ENCODE data around the gene MKLN1.

Gene MKLN1

DNA sequence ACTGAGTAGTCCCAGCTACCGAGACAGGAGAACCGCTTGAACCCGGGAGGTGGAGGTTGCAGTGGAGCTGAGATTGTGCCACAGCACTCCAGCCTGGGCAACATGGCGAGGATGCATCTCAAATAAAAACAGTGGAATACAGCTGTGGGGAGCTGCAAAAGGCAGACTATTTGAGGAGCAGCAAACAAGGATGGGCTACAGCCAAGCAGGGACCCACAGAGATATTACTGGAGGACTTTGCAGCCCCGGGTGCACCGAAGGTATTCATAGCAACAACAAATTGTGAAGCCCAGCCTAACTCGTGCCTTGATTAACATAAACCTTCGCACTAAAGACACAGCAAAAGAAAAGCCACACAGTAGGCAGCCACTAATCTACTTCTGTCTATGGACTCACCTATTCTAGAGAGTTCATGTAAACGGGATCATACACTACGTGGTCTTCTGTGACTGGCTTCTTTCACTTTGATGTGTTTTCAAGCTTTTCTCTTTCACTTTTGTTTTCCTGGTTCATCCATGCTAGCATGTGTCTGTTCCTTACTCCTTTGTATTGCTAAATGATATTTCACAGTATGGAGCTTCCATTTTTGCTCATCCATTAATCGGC, 194.8 kb downstream of the MKLN1 start:
- DNase-seq (ENCODE audit: low read depth in 2 of 2): no peak

DNA sequence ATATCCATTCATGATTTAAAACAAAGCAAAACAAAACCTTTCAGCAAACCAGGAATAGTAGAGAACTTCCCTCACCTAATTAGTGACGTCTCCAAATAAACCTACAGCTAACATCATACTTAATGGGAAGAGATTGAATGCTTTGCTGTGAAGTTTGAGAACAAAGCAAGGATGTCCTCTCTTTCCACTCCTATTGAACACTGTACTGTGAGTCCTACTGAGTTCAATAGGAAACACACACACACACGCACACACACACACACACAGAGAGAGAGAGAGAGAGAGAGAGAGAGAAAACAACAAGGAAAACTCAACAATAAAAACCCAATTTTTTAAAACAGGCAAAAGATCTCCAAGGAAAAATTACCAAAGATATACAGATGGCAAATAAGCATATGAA, 196.4 kb downstream of the MKLN1 start:
- no peak for DNase-seq (ENCODE audit: low read depth in 2 of 2)

DNA sequence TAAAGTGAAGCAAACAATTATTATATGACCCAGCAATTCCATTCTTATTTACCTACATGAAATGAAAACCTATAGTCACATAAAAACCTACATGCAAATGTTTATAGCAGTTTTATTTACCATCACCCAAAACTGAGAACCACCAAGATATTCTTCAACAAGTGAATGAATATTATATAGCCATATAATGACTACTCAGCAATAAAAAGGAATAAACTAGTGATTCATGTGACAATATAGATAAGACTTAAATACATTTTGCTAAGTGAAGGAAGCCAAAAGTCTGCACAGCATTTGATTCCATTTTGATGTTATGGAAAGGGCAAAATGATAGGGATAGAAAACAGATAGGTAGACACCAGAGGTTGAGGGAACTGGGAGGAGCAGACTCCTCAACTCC, 197.0 kb downstream of the MKLN1 start:
- no peak for DNase-seq (ENCODE audit: low read depth in 2 of 2)

DNA sequence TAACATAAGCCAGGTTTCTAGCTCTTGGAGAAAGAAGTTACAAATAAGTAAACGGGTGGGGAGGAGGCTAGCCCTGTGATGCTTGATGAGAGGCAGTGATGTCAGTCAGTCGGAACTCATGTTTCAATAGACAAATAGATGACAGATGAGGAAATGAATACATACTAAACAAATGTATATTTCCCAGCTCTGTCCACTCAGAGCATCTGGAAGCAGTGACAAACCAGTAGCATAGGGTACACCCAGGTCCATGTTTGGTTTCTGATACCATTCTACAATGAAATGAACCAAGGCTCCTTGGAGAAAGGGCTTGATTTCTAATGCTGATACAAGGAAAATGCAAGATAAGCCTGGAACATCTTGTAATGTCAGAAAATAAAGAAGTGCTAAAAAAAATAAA, 198.1 kb downstream of the MKLN1 start:
- DNase-seq (ENCODE audit: low read depth in 2 of 2): no peak

DNA sequence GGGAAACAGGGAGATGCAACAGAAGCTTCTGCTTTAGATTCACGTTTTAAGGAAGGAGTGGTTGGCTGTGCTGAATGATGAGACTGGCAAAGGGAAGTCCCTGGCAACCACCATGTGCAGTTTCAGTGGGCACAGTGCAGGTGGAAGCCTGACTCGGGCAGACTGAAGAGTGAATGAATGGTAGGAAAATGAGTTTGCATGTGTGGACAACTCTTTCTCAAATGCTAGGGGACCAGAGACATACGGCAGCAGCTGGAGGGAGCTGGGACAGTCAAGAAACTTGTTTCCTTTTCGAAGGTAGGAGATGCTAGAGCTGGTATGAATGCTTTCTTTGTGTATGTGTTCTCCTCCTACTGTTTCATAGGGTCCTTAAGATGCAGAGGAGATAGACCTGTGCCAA, 199.8 kb downstream of the MKLN1 start:
- no peak for DNase-seq (ENCODE audit: low read depth in 2 of 2)

DNA sequence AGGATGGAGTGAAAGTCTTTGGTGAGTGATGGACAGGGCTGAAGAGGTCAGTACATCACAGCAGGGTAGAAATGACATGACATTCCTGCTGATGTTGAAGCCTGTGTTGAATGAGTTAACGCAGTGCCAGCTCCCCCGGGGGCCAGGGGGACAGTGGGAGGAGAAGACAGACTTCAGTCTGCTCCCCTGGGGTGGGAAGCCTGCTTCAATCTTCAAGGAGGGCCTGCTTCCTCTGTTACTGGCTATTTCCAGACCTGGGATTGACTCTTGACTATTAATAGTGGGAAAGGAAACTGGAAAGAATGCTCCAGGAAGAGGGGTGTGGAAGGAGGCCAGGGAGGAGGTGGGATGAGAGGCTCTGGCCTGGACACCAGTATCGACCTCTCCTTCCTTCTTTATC, 201.5 kb downstream of the MKLN1 start:
- DNase-seq (ENCODE audit: low read depth in 2 of 2): no peak

DNA sequence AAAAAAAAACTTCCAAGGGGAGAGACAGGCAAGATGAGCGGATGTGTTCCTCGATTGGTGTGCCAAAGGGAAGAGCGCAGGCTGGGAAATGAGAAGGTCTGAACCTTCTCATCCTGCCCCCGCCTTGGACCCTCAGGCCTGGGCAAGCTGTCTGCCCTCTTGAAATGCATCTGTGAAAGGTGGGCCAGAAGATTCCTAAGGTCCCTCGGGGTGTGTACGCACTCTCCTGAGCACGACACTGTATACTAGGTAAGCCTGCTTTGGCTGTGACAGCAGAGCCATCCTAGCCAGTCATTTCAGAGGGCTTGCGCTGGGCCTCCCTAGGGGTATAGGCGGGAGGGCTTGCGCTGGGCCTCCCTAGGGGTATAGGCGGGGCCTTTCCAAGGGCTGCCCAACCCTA, 201.9 kb downstream of the MKLN1 start:
- DNase-seq (ENCODE audit: low read depth in 2 of 2): no peak

DNA sequence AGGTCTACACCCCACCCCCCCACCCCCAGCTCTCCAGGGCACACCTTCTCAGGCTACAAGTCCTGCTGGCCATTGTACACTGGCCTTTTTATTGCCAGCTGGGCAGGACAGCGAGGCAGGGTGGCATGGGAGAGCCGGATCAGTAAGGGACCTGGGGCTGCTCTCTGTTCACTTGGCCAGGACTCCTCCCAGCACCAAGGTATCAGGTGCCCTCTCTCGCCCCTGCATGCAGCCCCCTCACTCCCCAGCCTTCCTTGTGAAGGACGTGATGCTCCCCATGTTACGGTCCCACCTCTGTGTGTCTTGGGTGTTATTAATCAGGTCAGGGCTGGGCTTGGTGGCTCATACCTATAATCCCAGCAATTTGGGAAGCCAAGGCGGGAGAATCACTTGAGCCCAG, 202.5 kb downstream of the MKLN1 start:
- no peak for DNase-seq (ENCODE audit: low read depth in 2 of 2)

DNA sequence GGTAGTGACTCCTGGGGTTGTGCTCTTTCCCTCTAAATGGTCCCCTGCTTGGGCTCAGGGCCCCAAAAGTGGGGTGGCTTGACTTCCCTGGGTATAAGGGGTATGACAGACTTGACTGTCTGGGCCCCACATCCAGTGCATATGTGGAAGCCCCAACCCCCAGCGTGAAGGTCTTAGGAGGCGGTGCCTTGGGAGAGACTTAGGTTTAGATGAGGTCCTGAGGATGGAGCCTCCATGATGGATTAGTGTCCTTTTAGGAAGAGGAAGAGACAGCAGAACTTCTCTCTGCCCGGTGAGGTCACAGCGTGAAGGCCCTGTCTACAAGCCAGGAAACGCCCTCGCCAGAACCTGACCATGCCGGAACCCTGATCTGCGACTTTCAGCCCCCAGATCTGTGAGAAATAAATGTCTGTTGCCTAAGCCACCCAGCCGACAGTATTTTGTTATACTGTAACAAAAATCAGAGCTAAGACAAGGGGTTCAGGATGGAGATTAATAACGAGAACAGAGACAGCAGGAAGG, 205.0 kb downstream of the MKLN1 start:
- DNase-seq (ENCODE audit: low read depth in 2 of 2): no peak

DNA sequence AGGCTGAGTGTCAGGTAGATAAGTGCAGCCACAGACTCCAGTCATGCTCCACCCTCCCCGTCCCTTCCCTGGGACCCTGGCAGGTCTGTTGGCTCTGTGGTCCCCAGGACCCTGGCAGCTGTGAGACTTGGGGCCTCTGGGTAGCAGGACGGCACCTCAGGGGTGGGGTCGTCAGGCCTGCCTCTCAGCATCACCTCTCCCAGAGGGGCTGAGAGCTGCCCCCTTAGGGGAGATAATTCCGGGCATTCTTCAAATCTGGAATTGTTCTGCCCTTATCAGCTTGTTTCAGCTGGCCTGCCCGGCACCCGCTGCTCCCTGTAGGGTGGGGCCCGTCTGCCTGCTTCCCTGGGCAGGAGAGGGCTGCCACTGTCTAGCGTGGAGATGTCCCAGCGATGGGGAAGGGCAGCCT, 205.5 kb downstream of the MKLN1 start:
- DNase-seq (ENCODE audit: low read depth in 2 of 2): no peak

DNA sequence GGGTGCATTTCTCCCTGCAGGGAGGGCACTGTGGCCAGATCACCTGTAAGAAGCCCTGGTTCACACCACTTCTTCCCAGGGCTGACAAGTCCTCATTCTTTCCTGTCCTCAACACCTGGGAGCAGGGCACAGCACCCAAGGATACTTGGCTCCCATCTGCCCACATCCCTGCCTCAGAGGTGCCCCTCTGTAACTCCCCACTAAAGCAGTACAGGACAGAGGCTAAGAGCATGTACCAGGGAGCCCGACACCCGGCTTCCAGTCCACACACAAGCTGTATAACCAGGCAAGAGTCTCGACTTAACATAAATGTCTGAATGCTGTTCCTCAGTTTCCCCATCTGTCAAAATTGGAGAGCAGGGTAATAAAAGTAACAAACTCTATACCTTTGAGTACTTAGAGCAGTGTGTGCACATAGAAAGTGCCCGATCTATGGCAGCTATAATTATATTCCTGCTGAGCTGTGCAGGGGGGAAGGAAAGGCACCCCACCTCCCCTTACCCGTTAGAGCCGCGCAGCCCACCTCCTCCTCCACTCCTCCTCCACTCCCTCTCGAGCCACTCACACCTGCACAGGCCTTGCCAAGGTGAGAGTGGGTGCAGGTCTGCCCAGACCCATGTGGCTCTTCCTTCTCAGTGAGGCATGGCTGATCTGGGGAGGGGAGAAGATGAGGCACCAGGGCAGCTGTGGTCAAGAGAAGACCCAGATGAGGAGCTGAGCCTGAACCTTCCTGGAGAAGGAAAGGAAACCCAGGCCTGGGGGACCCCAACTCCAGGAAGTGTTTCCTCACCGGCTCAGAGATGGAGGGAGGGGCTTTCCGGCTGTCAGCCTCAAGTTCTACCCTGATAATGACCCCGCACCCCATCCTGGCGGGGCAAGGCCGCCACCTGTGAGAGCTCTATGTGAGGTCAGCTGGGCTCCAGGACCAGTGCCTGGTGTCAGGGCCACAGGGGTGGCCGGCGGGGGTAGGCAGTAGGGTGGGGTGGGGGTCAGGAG, 206.2 kb downstream of the MKLN1 start:
- no peak for DNase-seq (ENCODE audit: low read depth in 2 of 2)

DNA sequence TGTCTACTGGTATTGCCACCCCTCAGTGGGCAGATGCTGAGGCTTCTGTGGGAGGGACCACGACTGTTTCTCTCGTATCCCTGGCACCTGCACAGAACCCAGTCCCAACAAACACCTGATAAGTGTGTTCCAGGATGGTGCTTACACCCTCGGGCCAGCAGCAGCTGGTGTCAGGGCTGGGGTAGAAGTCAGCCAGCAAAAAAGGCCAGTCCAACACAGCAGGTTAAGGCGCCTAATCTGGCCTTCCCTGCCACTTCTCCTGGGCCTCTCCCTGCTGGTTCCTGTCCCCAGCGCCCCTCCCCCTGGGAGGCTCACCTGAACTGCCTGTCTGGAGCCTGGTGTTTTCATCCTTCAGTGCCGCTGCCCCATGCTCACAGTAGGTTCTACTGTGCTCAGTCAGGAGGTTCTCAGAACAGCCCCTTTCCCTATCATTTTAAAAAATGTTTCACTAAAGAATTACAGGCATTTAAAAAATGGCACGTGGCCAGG, 208.7 kb downstream of the MKLN1 start:
- DNase-seq (ENCODE audit: low read depth in 2 of 2): no peak

DNA sequence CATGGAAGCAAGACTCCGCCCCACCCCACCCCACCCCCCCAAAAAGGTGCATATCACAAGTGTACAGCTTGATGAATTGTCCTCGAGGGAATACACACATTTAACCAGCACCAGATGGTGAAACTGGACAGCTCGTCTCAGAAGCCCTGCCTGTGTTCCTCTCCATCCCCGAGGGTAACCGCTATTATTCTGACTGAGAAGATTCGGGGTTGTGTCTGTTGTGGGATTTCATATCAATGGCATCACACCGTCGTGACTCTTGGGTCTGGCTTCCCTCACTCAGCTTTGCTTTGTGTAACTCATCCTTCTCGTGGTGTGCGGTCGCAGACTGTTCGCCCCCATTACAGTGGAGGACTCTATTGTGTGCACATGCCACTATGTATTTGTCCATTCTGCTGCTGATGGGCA, 209.9 kb downstream of the MKLN1 start:
- DNase-seq (ENCODE audit: low read depth in 2 of 2): no peak

DNA sequence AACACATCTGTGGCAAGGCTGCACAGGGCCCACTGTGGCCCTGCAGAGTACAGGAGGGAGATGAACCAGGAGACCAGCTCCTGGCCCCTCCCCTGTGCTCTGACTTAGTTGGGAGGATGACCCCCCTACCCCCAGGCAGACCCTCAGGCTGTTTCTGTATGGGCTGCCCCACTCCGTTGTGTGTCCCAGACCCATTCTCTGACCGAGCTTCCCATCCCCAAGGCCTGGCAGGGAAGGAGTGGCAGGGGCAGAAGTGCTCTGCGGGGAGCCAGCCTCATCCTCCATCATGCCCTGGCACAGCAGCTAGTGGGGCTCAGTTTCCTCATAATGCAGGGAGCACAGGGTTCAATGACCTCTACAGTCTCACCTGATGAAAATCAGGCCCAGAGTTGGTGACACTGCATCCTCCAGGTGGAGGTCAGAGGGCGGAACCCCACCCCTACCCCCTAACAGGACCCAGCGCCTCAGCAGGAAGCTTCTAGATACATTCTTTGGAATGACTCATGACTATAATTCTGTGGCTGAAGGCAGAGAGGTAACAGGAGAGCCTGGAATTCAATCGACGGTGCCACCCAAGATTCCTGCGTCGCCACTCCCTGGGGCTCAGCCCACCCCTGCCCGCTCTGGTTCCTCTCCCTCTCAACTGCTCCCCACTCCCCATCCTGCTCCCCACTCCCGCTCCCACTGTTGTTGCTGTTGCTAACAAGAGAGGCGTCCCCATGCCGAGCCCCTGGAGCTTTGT, 210.6 kb downstream of the MKLN1 start:
- DNase-seq (ENCODE audit: low read depth in 2 of 2): no peak

DNA sequence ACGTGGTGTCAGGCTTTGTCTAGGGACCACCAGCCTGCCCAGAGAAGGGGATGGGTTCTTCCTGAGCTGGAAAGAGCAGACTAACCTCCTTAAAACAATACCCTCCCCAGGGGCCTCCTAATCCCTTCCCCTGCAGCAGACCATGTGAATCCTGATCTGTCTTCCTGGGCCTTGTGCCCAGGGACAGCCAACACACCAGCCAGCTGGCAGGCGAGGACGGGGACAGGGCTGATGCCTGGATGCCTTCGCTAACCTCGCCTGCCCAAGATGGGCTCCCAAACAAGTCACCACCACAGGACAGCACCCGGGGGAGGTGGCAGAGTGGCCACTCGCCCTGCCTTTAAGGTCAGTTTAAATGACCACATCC, 211.1 kb downstream of the MKLN1 start:
- DNase-seq (ENCODE audit: low read depth in 2 of 2): no peak

DNA sequence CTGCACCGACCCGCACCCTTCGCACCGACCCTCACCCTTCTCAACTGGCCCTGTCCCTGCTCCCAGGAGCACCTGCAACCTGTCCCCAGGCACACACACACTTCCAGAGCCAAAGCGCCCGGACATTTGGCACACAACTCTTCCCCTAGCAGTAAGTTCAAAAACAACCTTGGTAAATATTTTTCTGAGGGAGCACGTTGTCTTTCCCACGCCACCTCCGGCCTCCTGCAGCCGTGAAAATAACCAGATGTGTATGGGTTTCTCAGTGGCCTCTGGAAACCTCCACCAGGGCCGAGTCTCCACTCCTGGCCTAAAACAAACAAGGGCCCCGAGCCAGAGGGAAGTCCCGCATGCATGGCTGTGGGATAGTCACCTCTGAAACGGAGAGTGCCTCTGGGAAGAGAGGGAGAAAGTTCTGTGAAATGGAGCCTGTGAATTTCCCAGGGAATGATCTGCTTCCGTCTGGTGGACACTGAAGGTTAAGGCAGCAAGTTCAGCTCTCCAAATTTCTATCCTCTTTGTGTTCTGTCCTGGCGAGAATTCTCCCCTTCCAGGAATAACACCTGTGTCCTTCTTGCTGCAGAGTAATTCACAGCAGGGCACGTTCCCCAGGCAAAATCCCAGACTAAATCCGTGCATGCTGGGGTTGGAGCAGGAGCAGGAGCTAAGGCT, 213.0 kb downstream of the MKLN1 start:
- DNase-seq (ENCODE audit: low read depth in 2 of 2): no peak

DNA sequence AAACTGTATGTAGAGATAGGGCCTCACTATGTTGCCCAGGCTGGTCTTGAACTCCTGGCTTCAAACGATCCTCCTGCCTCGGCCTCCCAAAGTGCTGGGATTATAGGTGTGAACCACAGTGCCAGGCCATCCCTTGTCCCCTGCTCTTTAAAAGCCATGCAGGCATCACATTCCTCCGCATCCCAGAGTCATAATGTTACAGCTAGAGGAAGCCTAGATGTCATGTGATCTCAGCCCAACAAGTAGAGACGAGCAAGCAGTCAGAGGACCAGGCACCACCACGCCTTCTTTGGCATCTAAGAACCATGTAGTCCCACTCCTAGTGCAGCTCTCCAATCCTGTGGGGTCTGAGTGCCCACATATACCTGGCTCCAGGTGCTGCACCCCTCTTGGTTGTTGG, 215.6 kb downstream of the MKLN1 start:
- DNase-seq (ENCODE audit: low read depth in 2 of 2): no peak

DNA sequence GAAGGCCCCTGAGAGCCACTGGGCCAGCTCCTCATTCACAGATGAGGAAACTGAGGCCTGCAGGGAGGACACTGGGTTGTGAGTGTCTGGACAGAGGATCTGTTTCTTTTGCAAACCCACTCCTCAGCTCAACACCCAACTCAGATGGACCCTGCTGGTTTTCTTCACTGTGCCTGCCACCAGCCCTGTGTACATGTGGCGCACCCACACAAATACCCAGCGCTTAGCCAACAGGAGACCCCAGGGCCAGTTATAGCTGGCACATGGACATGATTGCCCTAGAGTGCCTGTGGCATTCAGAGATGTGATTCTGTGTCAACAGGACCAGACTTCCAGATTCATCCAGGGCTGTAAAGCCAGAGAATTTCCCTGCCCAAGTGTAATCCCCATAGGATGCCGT, 216.3 kb downstream of the MKLN1 start:
- no peak for DNase-seq (ENCODE audit: low read depth in 2 of 2)

DNA sequence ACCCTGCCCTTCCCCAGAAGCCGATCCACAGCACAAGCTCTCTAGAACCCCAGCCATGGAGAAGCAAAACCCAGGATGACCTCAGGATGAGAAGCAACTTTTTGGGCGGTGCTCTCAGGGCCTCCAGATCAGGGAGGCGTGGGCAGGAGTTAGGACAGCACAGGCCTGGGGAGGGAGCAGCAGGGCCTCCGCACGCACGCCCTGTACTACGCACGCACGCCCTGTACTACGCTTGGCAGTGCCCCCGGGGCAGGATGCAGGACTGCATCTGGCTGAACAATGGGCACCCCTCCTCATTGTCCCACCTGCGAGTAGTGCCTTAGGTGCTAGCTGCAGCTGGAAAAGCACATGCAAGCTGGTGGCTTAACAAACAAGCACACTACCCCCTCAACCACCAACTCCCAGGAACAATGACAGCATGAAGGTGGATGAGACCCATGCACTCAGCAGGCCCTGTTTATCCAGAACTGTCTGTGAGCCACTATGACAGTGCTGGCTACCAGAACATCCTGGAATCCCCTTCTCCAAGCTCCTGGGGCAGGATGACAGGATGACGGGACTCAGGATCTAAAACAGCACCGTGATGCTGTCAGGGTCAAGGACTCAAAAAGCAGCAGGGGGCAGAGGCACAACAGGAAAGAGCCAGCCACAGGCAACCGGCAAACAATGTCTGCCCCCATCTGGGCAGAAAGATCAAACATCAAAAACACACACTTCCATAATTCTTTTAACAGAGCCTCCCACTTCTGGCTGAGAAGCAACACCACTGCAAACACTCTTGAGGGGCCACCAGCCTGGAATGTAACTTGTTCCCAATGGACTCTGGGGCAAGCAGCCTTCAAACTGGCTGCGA, 217.0 kb downstream of the MKLN1 start:
- DNase-seq (ENCODE audit: low read depth in 2 of 2): no peak

DNA sequence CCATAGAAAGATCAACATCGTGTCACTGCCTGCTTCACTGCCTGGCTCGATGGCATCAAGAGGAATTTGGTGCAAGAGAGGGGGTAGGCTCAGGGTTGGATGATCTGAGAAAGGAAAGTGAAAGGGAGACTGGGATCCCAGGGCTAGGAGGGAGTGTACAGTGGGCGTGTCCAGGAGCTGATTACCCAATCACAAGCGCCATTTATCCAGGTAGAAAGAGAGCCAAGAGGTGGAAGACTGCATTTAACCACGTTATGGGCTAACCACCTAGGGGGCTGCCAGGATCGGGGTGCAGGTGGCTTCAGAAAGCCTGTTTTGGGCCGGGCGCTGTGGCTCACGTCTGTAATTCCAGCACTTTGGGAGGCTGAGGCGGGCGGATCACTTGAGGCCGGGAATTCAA, 218.4 kb downstream of the MKLN1 start:
- no peak for DNase-seq (ENCODE audit: low read depth in 2 of 2)
